Activated naive CD8-positive, alpha-beta T cell (primary cell): ENCODE results near the gene CRADD.
A peak's percentile ranks its signal among the peaks of the same experiment; 100 is the strongest.

ENCODE experiments used
- H3K27ac Mint-ChIP-seq: one replicate; pipeline ENCODE4 v1.8.0; 2021; ENCODE audit warnings: mixed read lengths
- H3K27me3 Mint-ChIP-seq: one replicate; pipeline ENCODE4 v1.8.0; 2021; ENCODE audit warnings: mixed read lengths
- H3K36me3 Mint-ChIP-seq: one replicate; pipeline ENCODE4 v1.8.0; 2021; ENCODE audit warnings: mixed read lengths
- H3K4me1 Mint-ChIP-seq: one replicate; pipeline ENCODE4 v1.8.0; 2021; ENCODE audit warnings: low read depth, mixed read lengths
- H3K4me3 Mint-ChIP-seq: one replicate; pipeline ENCODE4 v1.8.0; 2021; ENCODE audit warnings: mild to moderate bottlenecking, mixed read lengths
- H3K9me3 Mint-ChIP-seq: one replicate; pipeline ENCODE4 v1.8.0; 2021; ENCODE audit warnings: low read depth, mixed read lengths

The CRADD gene

GRCh38 chr12:93819050-93819491 lies 141.9 kb downstream of the CRADD start:
- peaks cover 2% of the 10 kb centered on the region for H3K4me1 Mint-ChIP-seq
- H3K36me3 Mint-ChIP-seq = peaks cover 12% of the 10 kb centered on the region
- no peaks in the 10 kb centered on the region for H3K9me3 Mint-ChIP-seq
- H3K27ac Mint-ChIP-seq = peak overlapping the region; percentile 8
- H3K27me3 Mint-ChIP-seq = no peaks in the 10 kb centered on the region
- no peak overlapping the region for H3K4me3 Mint-ChIP-seq

DNA sequence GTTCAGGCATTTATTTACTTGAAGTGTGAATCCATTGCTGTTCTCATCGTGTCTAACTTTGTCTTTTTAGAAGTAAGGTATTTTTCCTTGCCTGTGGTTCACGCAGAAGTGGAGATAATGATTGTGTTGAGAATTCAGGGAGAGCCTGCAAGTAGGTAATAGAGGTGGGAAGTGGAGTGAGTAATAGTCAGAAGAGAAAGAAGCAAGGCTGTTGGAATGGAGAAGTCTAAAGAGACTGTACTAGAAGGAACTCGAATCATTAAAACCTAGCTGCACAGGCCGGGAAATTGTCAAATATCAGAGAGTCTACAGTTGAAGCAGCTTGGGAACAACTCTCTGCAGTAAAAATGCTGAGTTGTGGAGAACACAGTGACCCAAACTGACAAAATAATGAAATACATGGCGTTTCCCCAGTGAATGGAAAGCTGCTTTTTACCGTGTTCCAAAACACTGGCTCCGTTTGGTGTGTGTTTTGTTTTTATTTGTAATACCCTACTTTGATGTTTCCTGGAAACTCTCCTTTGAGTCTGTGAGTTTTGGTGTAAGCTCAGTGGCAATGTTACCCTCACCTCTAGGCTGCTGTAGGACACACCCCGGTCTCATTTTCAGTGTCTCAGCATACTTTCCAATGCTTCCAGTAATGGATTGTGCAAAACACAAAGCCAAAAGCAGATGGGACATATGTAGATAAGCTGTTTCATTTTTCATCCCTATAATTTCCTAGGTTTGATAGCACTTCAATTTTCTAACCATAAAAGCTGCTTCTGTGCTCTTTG lies 146.6 kb downstream of the CRADD start:
- peaks cover 11% of the 10 kb centered on the region for H3K36me3 Mint-ChIP-seq
- no peaks in the 10 kb centered on the region for H3K9me3 Mint-ChIP-seq
- no peak overlapping the region for H3K4me3 Mint-ChIP-seq
- peaks cover 2% of the 10 kb centered on the region for H3K4me1 Mint-ChIP-seq
- no peak overlapping the region for H3K27ac Mint-ChIP-seq
- no peaks in the 10 kb centered on the region for H3K27me3 Mint-ChIP-seq

DNA sequence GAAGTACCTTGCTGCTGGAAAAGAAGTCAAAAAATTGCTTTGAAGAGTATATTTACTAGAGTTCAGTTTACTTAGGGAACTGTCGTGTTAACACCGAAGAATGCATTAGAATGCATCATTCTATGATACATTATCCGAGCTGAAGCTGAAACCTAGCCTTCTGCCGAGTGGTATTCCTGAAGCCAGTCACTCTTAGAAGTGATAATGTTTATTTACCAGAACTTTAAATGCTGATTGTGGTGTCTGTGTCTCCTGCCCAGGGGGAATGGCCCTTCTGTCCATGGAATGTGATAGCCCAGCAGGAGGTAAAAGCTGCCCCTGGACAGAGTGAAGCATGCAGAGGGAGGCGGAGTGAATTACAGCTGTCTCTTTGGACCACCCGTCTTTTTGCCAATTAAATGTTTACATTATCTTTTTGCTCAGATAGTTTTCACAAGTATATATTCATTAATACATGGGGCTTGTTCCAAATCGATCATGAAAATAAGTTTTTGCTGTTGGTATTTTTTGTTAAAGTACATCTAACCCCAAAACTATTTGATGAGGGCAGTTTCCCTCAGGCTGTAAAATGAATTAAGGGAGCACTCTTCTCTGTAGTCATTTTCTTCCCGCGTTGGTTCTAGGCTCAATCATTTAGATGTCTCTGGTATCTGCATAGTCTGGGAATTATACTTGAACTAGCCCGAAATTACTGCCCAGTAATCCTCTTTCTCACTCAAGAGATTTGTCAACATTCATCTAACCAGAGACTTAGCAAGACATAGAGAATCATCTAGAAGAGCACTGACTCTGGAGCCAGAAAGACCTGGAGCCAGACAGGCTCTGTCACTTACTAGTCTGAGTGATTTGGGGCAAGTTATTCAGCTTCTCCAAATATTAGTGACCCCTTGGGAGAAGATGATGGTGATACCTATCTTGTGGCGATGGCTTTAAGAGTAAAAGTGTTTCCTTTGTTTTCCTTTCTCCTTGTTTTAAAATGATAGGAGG lies 147.6 kb downstream of the CRADD start:
- H3K36me3 Mint-ChIP-seq = peaks cover 11% of the 10 kb centered on the region

DNA sequence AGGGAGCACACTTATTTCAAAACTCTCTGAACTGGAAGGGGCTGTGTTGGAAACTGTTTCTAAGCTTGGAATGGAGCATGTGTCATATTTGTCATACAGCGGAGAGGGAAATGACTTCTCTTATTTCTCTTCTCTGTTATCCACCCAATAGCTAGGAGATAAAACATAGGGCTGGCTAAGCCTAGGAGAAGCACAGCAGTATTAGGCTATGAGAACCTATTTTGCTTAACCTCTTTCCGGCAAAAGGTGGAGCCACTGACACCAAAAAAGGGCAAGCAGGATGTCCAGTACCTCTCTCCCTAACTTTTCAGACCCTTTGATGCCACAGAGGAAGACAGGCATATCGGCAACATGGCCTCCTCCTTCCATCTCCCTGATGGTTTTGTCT lies 148.3 kb downstream of the CRADD start:
- no peak overlapping the region for H3K4me3 Mint-ChIP-seq
- H3K27ac Mint-ChIP-seq = no peak overlapping the region
- H3K27me3 Mint-ChIP-seq = no peaks in the 10 kb centered on the region
- no peaks in the 10 kb centered on the region for H3K9me3 Mint-ChIP-seq
- peaks cover 8% of the 10 kb centered on the region for H3K36me3 Mint-ChIP-seq
- H3K4me1 Mint-ChIP-seq = no peaks in the 10 kb centered on the region

More for the DNA sequence above, 147.6 kb downstream of the CRADD start:
- Mint-ChIP-seq H3K4me1 (no peaks in the 10 kb centered on the region), H3K4me3 (no peak overlapping the region), H3K27me3 (no peaks in the 10 kb centered on the region), H3K27ac (no peak overlapping the region), H3K9me3 (no peaks in the 10 kb centered on the region)

- Mint-ChIP-seq H3K4me3 (no peak overlapping the region), H3K9me3 (no peaks in the 10 kb centered on the region), H3K36me3 (peaks cover 3% of the 10 kb centered on the region), H3K4me1 (no peaks in the 10 kb centered on the region), H3K27me3 (no peaks in the 10 kb centered on the region), H3K27ac (no peak overlapping the region)
Observed at GRCh38 chr12:93825931-93826555, 148.9 kb downstream of the CRADD start.

DNA sequence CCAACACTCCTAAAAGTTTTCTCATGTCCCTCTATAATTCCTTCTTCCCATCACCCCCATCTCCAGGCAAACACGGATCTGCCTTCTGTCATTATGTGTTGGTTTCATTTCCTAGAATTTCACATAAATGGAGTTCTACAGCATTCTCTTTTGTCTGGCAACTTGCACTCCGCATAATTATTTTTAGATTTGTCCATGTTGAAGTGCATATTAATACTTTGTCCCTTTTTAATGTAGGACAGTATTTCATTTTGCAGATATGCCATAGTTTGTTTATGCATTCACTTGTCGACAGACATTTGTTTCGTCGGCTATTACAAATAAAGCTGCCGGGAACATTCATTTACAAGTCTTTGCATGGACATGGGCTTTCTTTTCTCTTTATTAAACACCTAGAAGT lies 150.0 kb downstream of the CRADD start:
- Mint-ChIP-seq H3K4me3 (no peak overlapping the region), H3K27me3 (no peaks in the 10 kb centered on the region), H3K27ac (no peak overlapping the region), H3K9me3 (no peaks in the 10 kb centered on the region), H3K4me1 (no peaks in the 10 kb centered on the region), H3K36me3 (peaks cover 3% of the 10 kb centered on the region)

DNA sequence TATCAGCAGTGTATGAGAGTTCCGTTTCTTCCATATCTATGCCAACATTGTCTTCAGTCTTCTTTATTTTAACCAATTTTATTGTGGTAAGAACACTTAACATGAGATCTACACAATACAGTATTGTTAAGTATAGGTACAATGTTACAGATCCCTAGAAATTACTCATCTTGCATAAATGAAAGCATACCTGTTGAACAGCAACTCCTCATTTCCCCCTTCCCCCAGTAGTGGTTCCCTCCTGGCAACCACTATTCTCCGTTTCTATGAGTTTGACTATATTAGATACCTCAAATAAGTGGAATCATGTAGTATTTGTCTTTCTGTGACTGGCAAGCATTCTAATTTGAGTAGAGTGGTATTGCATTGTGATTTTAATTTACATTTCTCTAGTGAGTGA lies 150.5 kb downstream of the CRADD start:
- no peak overlapping the region for H3K4me3 Mint-ChIP-seq
- peaks cover 3% of the 10 kb centered on the region for H3K36me3 Mint-ChIP-seq
- H3K4me1 Mint-ChIP-seq = no peaks in the 10 kb centered on the region
- H3K27me3 Mint-ChIP-seq = no peaks in the 10 kb centered on the region
- H3K9me3 Mint-ChIP-seq = no peaks in the 10 kb centered on the region
- no peak overlapping the region for H3K27ac Mint-ChIP-seq

- H3K9me3 Mint-ChIP-seq = no peaks in the 10 kb centered on the region
- no peaks in the 10 kb centered on the region for H3K27me3 Mint-ChIP-seq
- no peak overlapping the region for H3K27ac Mint-ChIP-seq
- H3K36me3 Mint-ChIP-seq = peaks cover 3% of the 10 kb centered on the region
- H3K4me1 Mint-ChIP-seq = no peaks in the 10 kb centered on the region
- no peak overlapping the region for H3K4me3 Mint-ChIP-seq
Observed at GRCh38 chr12:93829016-93829415, 151.8 kb downstream of the CRADD start.

DNA sequence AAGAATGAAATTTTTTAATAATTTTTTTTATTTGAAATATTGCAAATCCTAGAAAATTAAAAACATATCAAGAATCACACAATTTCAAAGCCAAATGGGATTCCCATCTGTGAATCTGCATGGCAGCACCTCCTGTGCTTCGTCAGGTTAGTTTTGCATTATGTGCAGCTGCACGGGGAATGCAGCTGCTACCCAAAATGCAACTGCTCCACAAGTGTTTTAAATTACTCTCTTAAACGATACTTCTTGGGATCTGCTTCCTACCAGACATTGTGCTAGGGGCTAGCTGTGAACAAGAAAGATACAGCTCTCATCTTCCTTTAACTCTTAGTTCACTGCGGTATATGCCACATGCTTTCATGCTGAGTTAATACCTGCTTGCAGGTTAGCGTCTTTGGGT lies 154.2 kb downstream of the CRADD start:
- peaks cover 7% of the 10 kb centered on the region for H3K36me3 Mint-ChIP-seq

DNA sequence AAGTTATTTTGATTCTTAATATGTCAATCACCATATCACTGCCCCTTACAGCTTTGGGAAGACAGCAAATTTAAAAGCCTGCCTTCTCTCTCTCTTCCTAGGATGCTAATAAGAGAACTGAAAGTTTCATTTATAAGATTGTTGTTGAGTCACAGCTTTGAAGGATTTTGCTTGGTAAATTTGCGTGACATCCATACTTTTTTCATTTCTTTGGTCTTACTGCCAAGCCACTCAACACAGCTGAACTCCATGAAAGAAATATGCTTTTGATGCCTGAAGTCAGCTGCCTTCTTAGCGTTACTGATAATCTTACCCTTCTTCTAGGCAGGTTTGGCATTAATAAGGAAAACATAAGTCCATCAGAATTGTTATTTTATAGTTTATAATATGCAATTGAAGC lies 155.0 kb downstream of the CRADD start:
- Mint-ChIP-seq H3K9me3 (no peaks in the 10 kb centered on the region), H3K4me3 (no peak overlapping the region), H3K27ac (no peak overlapping the region), H3K4me1 (no peaks in the 10 kb centered on the region), H3K27me3 (no peaks in the 10 kb centered on the region), H3K36me3 (peaks cover 7% of the 10 kb centered on the region)

More for the DNA sequence above, 154.2 kb downstream of the CRADD start:
- Mint-ChIP-seq H3K4me1 (no peaks in the 10 kb centered on the region), H3K27me3 (no peaks in the 10 kb centered on the region), H3K4me3 (no peak overlapping the region), H3K27ac (no peak overlapping the region), H3K9me3 (no peaks in the 10 kb centered on the region)

DNA sequence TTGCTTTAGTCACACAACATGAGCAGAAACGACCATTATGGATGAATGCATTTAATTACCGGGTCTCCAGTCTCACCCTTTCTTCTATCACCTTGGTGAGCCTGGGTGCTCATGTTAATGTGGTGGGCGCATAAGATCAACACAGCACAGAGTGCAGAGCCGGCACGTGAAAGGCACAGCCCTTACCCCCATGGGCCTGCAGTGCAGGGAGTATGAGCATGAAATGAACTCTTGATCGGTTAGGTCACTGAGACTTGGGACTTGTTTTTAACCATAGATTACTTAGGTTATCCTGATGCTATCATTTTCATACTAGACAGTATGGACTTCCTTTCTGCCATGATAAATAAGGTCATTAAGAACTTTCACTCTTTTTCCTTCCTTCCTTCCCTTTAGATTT lies 156.8 kb downstream of the CRADD start:
- H3K4me1 Mint-ChIP-seq = no peaks in the 10 kb centered on the region
- H3K9me3 Mint-ChIP-seq = no peaks in the 10 kb centered on the region
- H3K27ac Mint-ChIP-seq = no peak overlapping the region
- peaks cover 8% of the 10 kb centered on the region for H3K36me3 Mint-ChIP-seq
- no peak overlapping the region for H3K4me3 Mint-ChIP-seq
- H3K27me3 Mint-ChIP-seq = no peaks in the 10 kb centered on the region

- Mint-ChIP-seq H3K4me1 (no peaks in the 10 kb centered on the region), H3K36me3 (peaks cover 12% of the 10 kb centered on the region), H3K4me3 (no peak overlapping the region), H3K9me3 (no peaks in the 10 kb centered on the region), H3K27me3 (no peaks in the 10 kb centered on the region), H3K27ac (no peak overlapping the region)
Observed at GRCh38 chr12:93836620-93837260, 159.6 kb downstream of the CRADD start.

GRCh38 chr12:93838193-93838592 lies 161.0 kb downstream of the CRADD start:
- Mint-ChIP-seq H3K9me3 (no peaks in the 10 kb centered on the region), H3K4me3 (no peak overlapping the region), H3K27ac (no peak overlapping the region), H3K4me1 (no peaks in the 10 kb centered on the region), H3K27me3 (no peaks in the 10 kb centered on the region), H3K36me3 (peaks cover 13% of the 10 kb centered on the region)

GRCh38 chr12:93839064-93839463 lies 161.9 kb downstream of the CRADD start:
- Mint-ChIP-seq H3K4me1 (no peaks in the 10 kb centered on the region), H3K36me3 (peaks cover 13% of the 10 kb centered on the region), H3K27me3 (no peaks in the 10 kb centered on the region), H3K27ac (no peak overlapping the region), H3K9me3 (no peaks in the 10 kb centered on the region), H3K4me3 (no peak overlapping the region)
